ENCODE results near the gene UROD.
"Not testable (repeated sequence)": the region's sequence is repeated elsewhere in the genome, so short reads cannot be mapped to it uniquely, and the experiment has no call there.

Gene UROD

DNA sequence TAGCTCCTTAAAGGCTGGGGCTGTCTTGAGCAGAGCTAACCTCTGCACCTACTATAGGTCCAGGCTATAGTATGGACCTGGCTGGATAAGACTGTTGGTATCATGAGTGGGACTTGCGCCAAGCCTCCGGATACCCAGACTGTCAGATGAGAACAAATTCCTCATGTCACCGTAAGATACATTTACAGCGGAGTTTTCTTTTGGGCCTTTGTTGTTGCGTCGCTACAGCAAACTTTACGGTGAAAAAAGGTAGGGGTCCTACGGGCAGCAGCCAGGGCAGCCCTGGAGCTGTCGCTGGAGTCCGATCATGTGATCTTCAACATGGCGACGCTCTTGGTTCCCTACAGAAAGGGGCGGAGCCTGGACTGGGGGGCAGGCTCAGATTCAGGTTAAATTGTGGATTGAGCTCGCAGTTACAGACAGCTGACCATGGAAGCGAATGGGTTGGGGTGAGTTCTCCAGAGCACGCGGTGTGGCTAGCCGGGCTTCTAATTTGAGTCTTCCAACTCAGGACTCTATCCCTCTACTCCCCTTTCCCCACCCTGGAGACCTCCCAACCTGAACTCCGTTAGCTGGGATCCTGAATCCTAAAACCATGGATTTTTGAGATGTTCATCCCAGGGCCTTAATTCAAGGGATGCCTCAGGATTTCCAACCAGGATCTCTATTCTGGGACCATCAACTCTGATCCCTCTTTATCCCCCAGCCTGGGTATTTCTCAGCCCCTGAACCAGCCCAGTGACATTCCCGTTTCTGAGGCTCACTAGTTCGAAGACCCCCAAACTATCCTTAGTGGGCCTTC is at the start of gene UROD:
UROD (plus strand) TSS at position 418 of the 802 bp plus-strand sequence; CDS start at position 430, 12 bp downstream.
- DNase-seq (ENCODE audit: low spot score) = peak; percentile 97

- no peak for DNase-seq (ENCODE audit: low spot score)
Measured at GRCh38 chr1:44962729-44963128, 49.3 kb upstream of the UROD start.

- no peak for DNase-seq (ENCODE audit: low spot score)
Measured at GRCh38 chr1:44964396-44964795, 47.7 kb upstream of the UROD start.

- no peak for DNase-seq (ENCODE audit: low spot score)
Measured at GRCh38 chr1:44970317-44970716, 41.7 kb upstream of the UROD start.

- no peak for DNase-seq (ENCODE audit: low spot score)
Measured at GRCh38 chr1:44973645-44974044, 38.4 kb upstream of the UROD start.

- no peak for DNase-seq (ENCODE audit: low spot score)
Measured at GRCh38 chr1:44976252-44976651, 35.8 kb upstream of the UROD start.

DNA sequence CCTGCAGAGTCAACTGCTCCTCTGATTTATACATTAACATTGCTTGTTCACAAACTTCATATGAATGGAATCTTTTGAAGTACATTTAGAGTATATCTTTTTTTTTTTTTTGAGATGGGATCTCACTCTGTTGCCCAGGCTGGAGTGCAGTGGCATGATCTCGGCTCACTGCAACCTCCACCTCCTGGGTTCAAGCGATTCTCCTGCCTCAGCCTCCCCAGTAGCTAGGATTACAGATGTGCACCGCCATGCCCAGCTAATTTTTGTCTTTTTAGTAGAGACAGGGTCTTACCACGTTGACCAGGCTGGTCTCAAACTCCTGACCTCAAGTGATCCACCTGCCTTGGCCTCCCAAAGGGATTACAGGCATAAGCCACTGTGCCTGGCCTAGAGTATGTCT is 34.7 kb upstream of the UROD start:
- DNase-seq (ENCODE audit: low spot score) = not testable (repeated sequence)

DNA sequence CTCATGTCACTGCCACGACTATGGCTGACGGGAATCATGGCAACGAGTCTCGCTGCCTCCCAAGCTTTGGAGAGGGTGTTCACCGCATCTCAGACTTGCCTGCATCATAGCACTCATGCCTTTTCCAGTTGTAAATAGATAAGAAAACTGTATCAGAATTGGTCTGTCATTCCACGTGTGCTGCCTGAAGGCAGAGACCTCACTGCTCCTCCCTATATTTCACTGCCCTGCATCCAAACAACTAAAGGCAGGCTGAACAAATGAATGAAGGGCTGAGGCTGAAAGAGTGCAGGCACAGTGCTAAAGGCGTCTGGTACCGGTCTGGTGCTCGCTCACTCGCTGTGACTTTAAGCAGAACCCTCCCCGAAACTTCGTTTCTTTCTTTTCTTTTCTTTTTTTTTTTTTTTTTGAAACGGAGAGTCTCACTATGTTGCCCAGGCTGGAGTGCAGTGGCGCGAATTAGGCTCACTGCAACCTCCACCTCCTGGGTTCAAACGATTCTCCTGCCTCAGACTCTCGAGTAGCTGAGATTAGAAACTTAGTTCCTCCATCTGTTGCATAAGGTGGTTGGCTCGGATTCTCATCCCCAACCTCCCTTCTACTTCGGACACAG is 26.2 kb upstream of the UROD start:
- no peak for DNase-seq (ENCODE audit: low spot score)

DNA sequence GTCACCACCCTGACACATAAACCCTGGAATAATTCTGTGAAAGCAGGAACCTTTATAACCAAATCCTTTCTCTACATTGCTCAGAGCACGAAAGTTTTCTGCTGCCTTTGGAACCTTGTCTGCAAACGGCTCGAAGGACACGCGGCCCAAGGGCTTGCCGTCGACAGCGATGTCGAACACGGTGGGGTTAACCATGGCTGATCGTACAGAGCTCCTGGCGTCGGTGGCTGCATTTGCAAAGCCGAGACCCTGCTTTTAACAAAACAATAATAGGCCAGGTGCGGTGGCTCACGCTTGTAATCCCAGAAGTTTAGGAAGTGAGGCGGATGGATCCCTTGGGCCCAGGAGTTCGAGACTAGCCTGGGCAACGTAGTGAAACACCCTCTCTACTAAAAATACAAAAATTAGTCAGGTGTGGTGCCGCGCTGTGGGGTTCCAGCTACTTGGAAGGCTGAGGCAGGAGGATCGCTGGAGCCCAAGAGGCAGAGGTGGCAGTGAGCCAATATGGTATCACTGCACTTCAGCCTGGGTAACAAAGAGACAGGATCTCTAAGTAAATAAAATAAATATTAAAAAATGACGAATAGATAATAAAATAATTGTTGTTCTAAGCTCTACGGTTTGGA is 23.4 kb upstream of the UROD start:
- DNase-seq (ENCODE audit: low spot score) = no peak

GRCh38 chr1:44994309-44994898 is 17.6 kb upstream of the UROD start:
- DNase-seq (ENCODE audit: low spot score) = no peak

DNA sequence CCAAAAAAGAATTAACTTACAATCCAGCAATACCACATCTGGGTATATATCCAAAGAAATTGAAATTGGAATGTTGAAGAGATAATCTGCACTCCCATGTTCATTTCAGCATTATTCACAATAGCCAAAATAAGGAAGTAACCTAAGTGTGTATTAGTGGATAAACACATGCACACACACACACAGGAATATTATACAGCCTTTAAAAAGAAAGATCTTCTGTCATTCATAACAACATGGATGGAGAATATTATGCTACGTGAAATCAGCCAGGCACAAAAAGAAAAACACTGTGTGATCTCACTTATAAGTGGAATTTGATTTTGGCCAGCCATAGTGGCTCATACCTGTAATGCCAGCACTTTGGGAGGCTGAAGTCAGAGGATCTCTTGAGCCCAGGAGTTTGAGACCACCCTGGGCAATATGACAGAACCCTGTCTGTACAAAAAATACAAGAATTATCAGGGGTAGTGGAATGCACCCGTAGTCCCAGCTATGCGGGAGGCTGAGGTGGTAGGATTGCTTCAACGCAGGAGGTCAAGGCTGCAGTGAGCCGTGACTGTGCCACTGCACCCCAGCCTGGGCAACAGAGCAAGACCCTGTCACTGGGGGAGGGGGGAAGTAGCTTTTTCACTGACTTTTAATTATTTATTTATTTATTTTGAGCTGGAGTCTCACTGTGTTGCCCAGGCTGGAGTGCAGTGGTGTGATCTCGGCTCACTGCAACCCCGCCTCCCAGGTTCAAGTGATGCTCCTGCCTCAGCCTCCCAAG is 16.4 kb upstream of the UROD start:
- no peak for DNase-seq (ENCODE audit: low spot score)

- DNase-seq (ENCODE audit: low spot score) = no peak
Measured at GRCh38 chr1:44999232-44999631, 12.8 kb upstream of the UROD start.

DNA sequence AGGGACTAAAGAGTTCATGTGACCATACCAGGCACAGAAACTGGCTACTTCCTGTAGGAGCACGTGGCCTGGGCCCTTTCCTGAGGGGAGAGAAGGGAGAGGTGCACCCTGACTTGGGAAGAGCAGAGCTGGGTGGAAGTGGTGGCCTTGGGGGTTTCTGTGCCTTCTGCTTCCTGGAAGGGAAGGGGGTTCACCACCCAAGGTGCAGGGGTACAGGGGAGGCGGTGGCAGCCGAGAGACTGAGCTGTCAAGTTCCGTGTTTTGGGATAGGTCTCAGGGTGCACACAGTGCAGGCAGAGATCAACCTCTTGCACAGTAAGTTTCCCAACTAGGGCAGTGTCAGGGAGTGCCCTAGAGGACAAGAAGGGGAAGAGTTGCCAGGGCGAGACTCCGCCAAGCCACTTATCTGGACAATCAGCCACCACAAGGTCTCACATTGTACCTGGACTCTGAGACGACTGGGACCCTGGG is 11.0 kb upstream of the UROD start:
- DNase-seq (ENCODE audit: low spot score) = no peak

- not testable (repeated sequence) for DNase-seq (ENCODE audit: low spot score)
Measured at GRCh38 chr1:45001576-45001975, 10.5 kb upstream of the UROD start.

DNA sequence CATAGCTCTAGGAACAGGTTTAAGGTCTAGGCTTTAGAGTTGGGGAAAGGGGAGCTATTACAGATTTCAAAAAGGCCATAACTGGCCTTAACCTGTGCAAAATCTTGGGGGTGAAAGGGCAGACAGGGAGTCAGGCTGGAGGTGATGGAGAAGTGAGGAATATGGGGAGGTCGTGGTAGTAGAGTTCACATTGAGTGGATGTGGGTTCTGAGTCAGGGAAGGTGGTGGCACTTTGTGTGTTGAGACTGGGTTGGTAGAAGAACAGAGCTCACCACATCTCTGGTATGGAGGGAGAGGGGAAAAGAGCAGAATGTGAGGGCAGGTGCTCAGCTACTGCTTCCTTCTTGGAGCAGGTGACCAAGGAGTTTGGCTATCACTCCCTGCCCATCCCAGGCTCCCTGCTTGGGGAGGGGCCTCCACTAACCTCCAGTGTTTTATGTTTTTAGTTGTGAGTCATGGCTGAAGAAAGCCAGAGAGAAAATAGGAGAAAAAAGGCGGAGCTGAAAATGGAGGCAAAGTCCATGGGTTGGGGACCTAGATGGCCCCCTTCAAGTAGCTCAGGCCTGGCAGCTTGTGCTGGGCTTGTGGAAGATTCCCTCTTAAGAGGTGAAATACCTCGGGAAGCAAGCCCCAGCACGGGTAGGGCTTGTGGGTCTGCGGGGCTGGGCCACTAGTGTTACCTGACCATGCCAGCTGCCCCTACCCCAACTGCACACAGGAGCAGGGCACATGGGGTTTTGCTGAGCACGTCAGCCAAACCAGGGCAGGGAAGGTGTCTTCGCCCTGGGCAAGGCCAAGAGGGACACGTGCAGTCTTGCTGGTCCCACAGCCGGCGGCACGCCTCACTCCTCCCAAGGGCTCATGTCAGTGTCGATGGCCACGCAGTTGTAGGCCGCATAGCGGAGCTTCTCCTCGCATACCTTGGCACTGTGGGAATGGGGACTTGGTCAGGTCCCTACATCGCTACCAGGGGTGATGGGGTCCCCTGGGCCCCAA is 9.1 kb upstream of the UROD start:
- DNase-seq (ENCODE audit: low spot score) = no peak

DNA sequence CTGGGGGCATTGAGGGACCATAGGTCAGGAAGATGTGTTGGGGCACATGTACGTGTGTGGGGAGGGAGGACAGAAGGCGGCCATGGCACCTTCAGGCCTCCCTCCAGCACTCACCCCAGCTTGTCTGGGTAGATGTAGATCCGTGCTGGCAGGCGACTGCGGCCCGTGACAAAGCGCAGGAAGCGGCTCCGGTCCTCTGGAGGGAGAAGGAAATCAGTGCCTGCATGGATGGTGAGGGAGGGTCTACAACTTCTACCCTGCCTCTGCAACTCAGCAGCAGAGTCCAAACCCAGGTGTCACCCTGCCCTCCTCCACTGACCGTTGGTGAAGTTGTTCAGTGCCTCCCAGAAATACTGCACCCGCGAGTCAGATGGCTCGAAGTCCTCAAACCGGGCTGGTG is 8.3 kb upstream of the UROD start:
- no peak for DNase-seq (ENCODE audit: low spot score)

DNA sequence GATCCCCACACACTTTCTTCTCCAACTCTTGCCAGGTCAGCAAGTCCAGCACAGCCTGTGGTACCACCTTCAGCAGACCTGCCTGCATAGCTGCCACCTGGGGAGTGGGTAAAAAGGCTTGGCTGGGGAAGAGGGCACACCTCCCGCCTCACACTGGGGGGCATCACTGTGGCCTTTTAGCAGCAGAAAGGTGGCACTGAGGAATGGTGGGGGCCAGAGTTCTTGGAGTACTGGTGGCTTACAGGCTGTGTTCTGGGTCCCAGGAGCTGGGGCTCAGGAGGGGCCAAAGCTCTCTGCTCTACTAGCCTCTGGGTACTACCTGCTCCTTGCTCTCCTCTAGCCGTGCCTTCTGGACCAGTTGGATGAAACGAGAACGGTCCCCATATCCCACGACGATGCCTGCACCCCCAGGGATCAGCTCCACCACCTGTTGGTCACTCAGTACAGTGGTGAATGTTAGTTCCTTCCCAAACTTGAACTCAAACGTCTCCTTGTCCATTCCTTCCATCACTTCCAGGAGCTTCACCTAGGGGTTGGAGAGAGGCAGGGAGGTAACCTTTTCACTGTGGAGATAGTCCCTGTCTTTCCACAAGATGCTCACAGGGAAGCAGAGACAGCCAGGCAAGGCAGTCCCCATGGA is 7.7 kb upstream of the UROD start:
- DNase-seq (ENCODE audit: low spot score) = no peak

DNA sequence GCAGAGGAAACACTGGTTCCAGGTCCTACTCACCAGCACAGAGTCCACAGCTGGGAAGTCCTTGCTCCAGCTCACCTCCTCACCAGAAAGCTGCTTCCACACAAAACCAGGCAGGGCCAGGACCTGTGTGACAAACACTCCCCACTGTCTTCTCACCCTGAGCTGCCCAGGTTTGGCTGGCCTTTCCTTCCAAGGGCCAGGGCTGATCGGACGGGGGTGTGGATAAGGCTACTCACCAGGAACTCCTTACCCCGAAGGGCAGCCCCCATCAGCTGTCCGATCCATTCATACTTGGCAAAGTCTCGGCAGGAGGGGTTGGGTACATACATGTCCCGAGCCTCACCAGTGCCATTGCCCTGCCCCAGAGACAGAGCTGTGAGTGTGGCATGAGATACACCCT is 6.3 kb upstream of the UROD start:
- DNase-seq (ENCODE audit: low spot score) = no peak

DNA sequence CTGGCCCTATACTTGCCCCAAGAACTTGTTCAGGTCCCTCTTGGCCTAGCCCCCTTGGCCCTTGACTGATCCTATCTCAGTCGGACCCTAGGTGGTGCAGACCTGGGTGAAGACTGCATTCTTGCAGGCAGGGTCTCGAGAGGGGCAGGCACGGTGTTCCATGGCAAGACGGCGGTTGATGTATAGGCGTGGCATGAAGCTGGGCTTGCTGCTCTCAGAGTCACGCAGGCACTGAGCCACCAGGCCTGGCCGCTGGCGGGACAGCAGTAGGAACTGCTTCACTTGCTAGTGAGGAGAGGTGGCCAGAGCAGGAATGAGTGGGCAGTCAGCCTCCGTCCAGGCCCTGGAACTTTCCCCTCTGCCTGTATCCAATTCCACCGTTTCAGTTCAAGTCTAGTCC is 4.7 kb upstream of the UROD start:
- DNase-seq (ENCODE audit: low spot score) = no peak

- no peak for DNase-seq (ENCODE audit: low spot score)
Measured at GRCh38 chr1:45008076-45008475, 4.0 kb upstream of the UROD start.

All from putamen (tissue), 1 donor.